ENCODE data around the gene CA4.
"Not testable (repeated sequence)": the region's sequence is repeated elsewhere in the genome, so short reads cannot be mapped to it uniquely, and the experiment has no call there.

DNA sequence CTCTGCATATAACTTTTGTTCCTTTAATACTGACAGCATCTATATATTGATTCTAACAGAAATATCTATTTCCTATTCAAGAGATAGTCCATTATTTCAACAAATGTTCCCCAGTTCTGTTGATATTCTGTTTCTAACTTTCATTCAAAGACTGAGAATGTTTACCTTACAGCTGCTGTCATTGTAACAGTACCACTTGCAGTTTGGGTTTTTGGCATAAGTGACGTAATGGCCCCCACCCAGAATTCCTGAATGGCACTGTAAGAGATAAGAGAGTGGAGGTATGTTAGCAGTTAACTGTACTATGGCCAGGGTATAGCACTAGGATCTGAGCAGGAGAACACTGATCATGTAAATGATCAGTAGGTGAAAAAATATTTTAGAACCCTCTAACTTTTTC, 30.6 kb downstream of the CA4 start:
- TF ChIP-seq, protein P1, sequence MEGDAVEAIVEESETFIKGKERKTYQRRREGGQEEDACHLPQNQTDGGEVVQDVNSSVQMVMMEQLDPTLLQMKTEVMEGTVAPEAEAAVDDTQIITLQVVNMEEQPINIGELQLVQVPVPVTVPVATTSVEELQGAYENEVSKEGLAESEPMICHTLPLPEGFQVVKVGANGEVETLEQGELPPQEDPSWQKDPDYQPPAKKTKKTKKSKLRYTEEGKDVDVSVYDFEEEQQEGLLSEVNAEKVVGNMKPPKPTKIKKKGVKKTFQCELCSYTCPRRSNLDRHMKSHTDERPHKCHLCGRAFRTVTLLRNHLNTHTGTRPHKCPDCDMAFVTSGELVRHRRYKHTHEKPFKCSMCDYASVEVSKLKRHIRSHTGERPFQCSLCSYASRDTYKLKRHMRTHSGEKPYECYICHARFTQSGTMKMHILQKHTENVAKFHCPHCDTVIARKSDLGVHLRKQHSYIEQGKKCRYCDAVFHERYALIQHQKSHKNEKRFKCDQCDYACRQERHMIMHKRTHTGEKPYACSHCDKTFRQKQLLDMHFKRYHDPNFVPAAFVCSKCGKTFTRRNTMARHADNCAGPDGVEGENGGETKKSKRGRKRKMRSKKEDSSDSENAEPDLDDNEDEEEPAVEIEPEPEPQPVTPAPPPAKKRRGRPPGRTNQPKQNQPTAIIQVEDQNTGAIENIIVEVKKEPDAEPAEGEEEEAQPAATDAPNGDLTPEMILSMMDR (IDR thresholded peaks at IDR 0.05): not testable (repeated sequence)
- not testable (repeated sequence) for TF ChIP-seq EZH2 (IDR thresholded peaks at IDR 0.05; ENCODE audit: borderline replicate concordance, insufficient read depth, low read depth, low read length, poor library complexity, severe bottlenecking)
